HEK293 (cell line): ENCODE data around the gene INTS13.

Source experiments
- CTCF ChIA-PET: fragments of 350-600 bp; formaldehyde crosslinking; extraction: SDS; loops from one replicate; lab custom pipeline; 2021; ENCODE audit warnings: antibody characterized with exemption; lab: Yijun Ruan, JAX
- POLR2A ChIA-PET: fragments of 300-600 bp; formaldehyde crosslinking; extraction: SDS; loops from one replicate; lab custom pipeline; 2020; ENCODE audit warnings: antibody characterized with exemption, inconsistent platforms; lab: Yijun Ruan, JAX
- H3K27ac ChIP-seq: fragments of 200-500 bp; sonication (Bioruptor generic); 2 replicates; pipeline ENCODE4 v1.5.1; 2014; ENCODE audit warnings: low read depth, low read length, control low read depth, inconsistent platforms; ENCODE audit errors: extremely low read depth
- H3K36me3 ChIP-seq, 2 experiments: fragments of 200-500 bp in 1 of 2; sonication (Bioruptor generic) in 1 of 2; 1 replicate in 1 of 2; 2 replicates in 1 of 2; pipeline ENCODE4 v1.5.1; 2014 to 2017; ENCODE audit warnings: inconsistent platforms in 2 of 2, low read length in 2 of 2; ENCODE audit not compliant: control insufficient read depth in 2 of 2, insufficient read depth in 1 of 2
- H3K4me1 ChIP-seq: fragments of 200-500 bp; sonication (Bioruptor generic); 2 replicates; pipeline ENCODE4 v1.5.1; 2014; ENCODE audit warnings: mild to moderate bottlenecking, low read length, inconsistent platforms; ENCODE audit not compliant: control insufficient read depth, insufficient read depth
- H3K4me3 ChIP-seq: 2 replicates; pipeline ENCODE4 v1.5.1; 2011; ENCODE audit warnings: low read depth, mild to moderate bottlenecking, control low read depth, low read length, moderate library complexity
- H3K9me3 ChIP-seq: fragments of 200-500 bp; sonication (Bioruptor generic); 2 replicates; pipeline ENCODE4 v1.5.1; 2014; ENCODE audit warnings: low read depth, low read length, inconsistent platforms; ENCODE audit not compliant: control insufficient read depth, insufficient read depth
- ATF2 ChIP-seq: fragments of 450-650 bp; formaldehyde crosslinking; IDR thresholded peaks from 2 replicates; pipeline ENCODE4 v1.5.1; 2016; ENCODE audit warnings: missing biosample characterization, missing genetic modification characterization, low read depth
- KLF8 ChIP-seq: fragments of 450-650 bp; formaldehyde crosslinking; IDR thresholded peaks from 2 replicates; pipeline ENCODE4 v1.5.1; 2016; ENCODE audit warnings: missing biosample characterization, missing genetic modification characterization
- MYNN ChIP-seq: fragments of 450-650 bp; formaldehyde crosslinking; IDR thresholded peaks from 2 replicates; pipeline ENCODE4 v1.5.1; 2016; ENCODE audit warnings: missing biosample characterization, missing genetic modification characterization, borderline replicate concordance
- PRDM6 ChIP-seq: fragments of 450-650 bp; formaldehyde crosslinking; IDR thresholded peaks from 2 replicates; pipeline ENCODE4 v1.5.1; 2017; ENCODE audit warnings: missing biosample characterization, missing genetic modification characterization
- TRIM28 ChIP-seq: IDR thresholded peaks from 2 replicates; pipeline ENCODE4 v1.6.1; 2011; ENCODE audit warnings: low read length, control low read depth, borderline replicate concordance
- ZBTB11 ChIP-seq: fragments of 450-650 bp; formaldehyde crosslinking; conservative IDR thresholded peaks from 2 replicates; pipeline ENCODE4 v1.5.1; 2016; ENCODE audit warnings: low read depth, missing biosample characterization, missing genetic modification characterization
- ZBTB21 ChIP-seq: fragments of 450-650 bp; formaldehyde crosslinking; IDR thresholded peaks from 2 replicates; pipeline ENCODE4 v1.5.1; 2017; ENCODE audit warnings: missing biosample characterization, missing genetic modification characterization
- ZBTB44 ChIP-seq: fragments of 450-650 bp; IDR thresholded peaks from 2 replicates; pipeline ENCODE4 v1.5.1; 2018; ENCODE audit warnings: missing biosample characterization, mild to moderate bottlenecking, missing genetic modification characterization
- ZFP41 ChIP-seq: fragments of 450-650 bp; formaldehyde crosslinking; IDR thresholded peaks from 2 replicates; pipeline ENCODE4 v1.5.1; 2016; ENCODE audit warnings: missing biosample characterization, missing genetic modification characterization, borderline replicate concordance
- ZNF214 ChIP-seq: fragments of 450-650 bp; formaldehyde crosslinking; IDR thresholded peaks from 2 replicates; pipeline ENCODE4 v1.5.1; 2017; ENCODE audit warnings: missing biosample characterization, mild to moderate bottlenecking, missing genetic modification characterization, borderline replicate concordance
- ZNF221 ChIP-seq: fragments of 450-650 bp; formaldehyde crosslinking; IDR thresholded peaks from 2 replicates; pipeline ENCODE4 v1.5.1; 2017; ENCODE audit warnings: missing biosample characterization, missing genetic modification characterization, borderline replicate concordance
- ZNF223 ChIP-seq: fragments of 450-650 bp; formaldehyde crosslinking; IDR thresholded peaks from 2 replicates; pipeline ENCODE4 v1.5.1; 2016; ENCODE audit warnings: missing biosample characterization, missing genetic modification characterization
- ZNF280C ChIP-seq: fragments of 450-650 bp; formaldehyde crosslinking; IDR thresholded peaks from 2 replicates; pipeline ENCODE4 v1.5.1; 2016; ENCODE audit warnings: missing biosample characterization, missing genetic modification characterization
- ZNF324 ChIP-seq: fragments of 450-650 bp; formaldehyde crosslinking; IDR thresholded peaks from 2 replicates; pipeline ENCODE4 v1.5.1; 2016; ENCODE audit warnings: missing biosample characterization, missing genetic modification characterization
- ZNF670 ChIP-seq: fragments of 450-650 bp; formaldehyde crosslinking; IDR thresholded peaks from 2 replicates; pipeline ENCODE4 v1.5.1; 2016; ENCODE audit warnings: missing biosample characterization, missing genetic modification characterization, low read depth

INTS13 gene

GRCh38 chr12:26928661-26929060 lies 9.1 kb downstream of the INTS13 start (continued):
- TF ChIP-seq ZNF280C (tag by site-specific recombination) = no peak
- TF ChIP-seq, all 188 proteins: peak for 0

GRCh38 chr12:26921886-26922285 lies 15.9 kb downstream of the INTS13 start:
- H3K9me3 ChIP-seq = no peaks in the 10 kb centered on the region
- H3K4me3 ChIP-seq = no peak overlapping the region
- H3K4me1 ChIP-seq = no peaks in the 10 kb centered on the region
- H3K36me3 ChIP-seq = peaks cover 52 to 55% of the 10 kb centered on the region in 2 experiments
- H3K27ac ChIP-seq = no peak overlapping the region
- POLR2A ChIA-PET = no interaction called here
- TF ChIP-seq KLF8 (no peak), ZNF214 (tag by site-specific recombination) (no peak), ZFP41 (no peak)
- CTCF ChIA-PET = no interaction called here

- CTCF ChIA-PET = interaction anchor here (0.7 to 1.9 kb wide), 5 partner anchors 8 to 224 kb away, joined by 3 to 10 read pairs (median 3); no protein-coding TSS in a partner anchor
- Histone ChIP-seq H3K9me3 (no peaks in the 10 kb centered on the region), H3K27ac (no peak overlapping the region), H3K36me3 (peaks cover 49 to 57% of the 10 kb centered on the region in 2 experiments), H3K4me3 (no peak overlapping the region), H3K4me1 (no peaks in the 10 kb centered on the region)
- POLR2A ChIA-PET = no interaction called here
- TF ChIP-seq ZBTB11 (tag by site-specific recombination) (no peak), ATF2 (tag by site-specific recombination) (no peak), PRDM6 (no peak), ZNF223 (tag by site-specific recombination) (no peak), ZBTB44 (tag by site-specific recombination) (no peak), ZNF324 (tag by site-specific recombination) (no peak), ZNF221 (tag by site-specific recombination) (no peak), MYNN (tag by site-specific recombination) (no peak), TRIM28 (no peak), ZBTB21 (tag by site-specific recombination) (no peak), ZNF670 (no peak)
Observed at GRCh38 chr12:26919216-26919555, 18.6 kb downstream of the INTS13 start.
